Posterior cingulate gyrus (tissue), 11 donors: ENCODE results near the gene KIFAP3.
A peak's percentile ranks its signal among the peaks of the same experiment; 100 is the strongest.
"Not testable (repeated sequence)": the region's sequence is repeated elsewhere in the genome, so short reads cannot be mapped to it uniquely, and the experiment has no call there.

ENCODE experiments used
- DNase-seq, 10 donors: peaks; one replicate each; pipeline versions ENCODE4 v3.0.0 to v3.0.0-alpha.2; 2020 to 2021; ENCODE audit warnings: mixed read lengths in 3 of 10
- intact Hi-C: fragments of 100-400 bp; cut with DNase I; formaldehyde crosslinking; loops from one replicate; pipeline ENCODE4 v1.15.1; 2023

Gene KIFAP3

GRCh38 chr1:170067253-170067819, 7.2 kb downstream of the KIFAP3 start:
- no peak for DNase-seq
- intact Hi-C loops = no loop called here

- intact Hi-C loops = no loop called here
- DNase-seq = no peak
Measured at GRCh38 chr1:170064821-170065220, 9.7 kb downstream of the KIFAP3 start.

GRCh38 chr1:170063109-170063826, 11.2 kb downstream of the KIFAP3 start:
- intact Hi-C loops = no loop called here
- DNase-seq = no peak

- DNase-seq = not testable (repeated sequence)
Measured at GRCh38 chr1:170061676-170062075, 12.8 kb downstream of the KIFAP3 start.

GRCh38 chr1:170060015-170060520, 14.4 kb downstream of the KIFAP3 start:
- intact Hi-C loops, DNase-seq: not testable (repeated sequence)

More at GRCh38 chr1:170061676-170062075, 12.8 kb downstream of the KIFAP3 start:
- intact Hi-C loops = not testable (repeated sequence)

GRCh38 chr1:170049176-170049800, 25.2 kb downstream of the KIFAP3 start:
- intact Hi-C loops = no loop called here
- peak in 1 of 10 donors; percentile 68 for DNase-seq

- no peak for DNase-seq
- intact Hi-C loops = no loop called here
Measured at GRCh38 chr1:170048515-170048914, 26.0 kb downstream of the KIFAP3 start.

GRCh38 chr1:170044187-170044586, 30.3 kb downstream of the KIFAP3 start:
- intact Hi-C loops = no loop called here
- no peak for DNase-seq

GRCh38 chr1:170041423-170042192, 32.9 kb downstream of the KIFAP3 start:
- DNase-seq = no peak
- intact Hi-C loops = no loop called here

- DNase-seq = no peak
- intact Hi-C loops = no loop called here
Measured at GRCh38 chr1:170032531-170033280, 41.8 kb downstream of the KIFAP3 start.

- DNase-seq = no peak
- intact Hi-C loops = no loop called here
Measured at GRCh38 chr1:170030212-170030611, 44.3 kb downstream of the KIFAP3 start.

GRCh38 chr1:170027760-170028159, 46.7 kb downstream of the KIFAP3 start:
- intact Hi-C loops = no loop called here
- DNase-seq = no peak

GRCh38 chr1:170020859-170021258, 53.6 kb downstream of the KIFAP3 start:
- DNase-seq = no peak
- intact Hi-C loops = no loop called here

- no peak for DNase-seq
- intact Hi-C loops = no loop called here
Measured at GRCh38 chr1:170017478-170017877, 57.0 kb downstream of the KIFAP3 start.

GRCh38 chr1:170012920-170013319, 61.6 kb downstream of the KIFAP3 start:
- DNase-seq = no peak
- intact Hi-C loops = no loop called here

- intact Hi-C loops = no loop called here
- no peak for DNase-seq
Measured at GRCh38 chr1:170010443-170010842, 64.1 kb downstream of the KIFAP3 start.

GRCh38 chr1:170009551-170009950, 64.9 kb downstream of the KIFAP3 start:
- no peak for DNase-seq
- intact Hi-C loops = no loop called here

- DNase-seq, intact Hi-C loops: not testable (repeated sequence)
Measured at GRCh38 chr1:170008745-170009144, 65.8 kb downstream of the KIFAP3 start.

GRCh38 chr1:170003270-170003835, 71.1 kb downstream of the KIFAP3 start:
- DNase-seq = peak in 1 of 10 donors; percentile 38
- intact Hi-C loops = not testable (repeated sequence)

GRCh38 chr1:170001266-170001665, 73.2 kb downstream of the KIFAP3 start:
- intact Hi-C loops = no loop called here
- DNase-seq = no peak
